IMR-90 (cell line): ENCODE results near the gene RNF145. TPM values are rescaled to one million over a fixed set of nuclear protein-coding genes. Genes with fewer than 3 reads are reported as not detected.

Experiments
- ATAC-seq: fragments of 200-7000 bp; cut with Tn5 transposase; 2 replicates; pipeline ENCODE4 v1.9.1; 2020; ENCODE audit warnings: low read depth, mild to moderate bottlenecking, moderate library complexity
- BruUV-seq: library from RNA; stranded (reverse); fragments of 400-500 nt; replicated peaks from 2 replicates; lab custom pipeline; 2021; lab: Mats Ljungman, UMichigan
- CTCF ChIA-PET: fragments of 300-600 bp; formaldehyde crosslinking; extraction: SDS; loops from one replicate; lab custom pipeline; 2021; ENCODE audit warnings: antibody characterized with exemption; lab: Yijun Ruan, JAX
- POLR2A ChIA-PET: fragments of 300-600 bp; sonication (Branson Sonifier 250); formaldehyde crosslinking; loops from one replicate; lab custom pipeline; 2022; ENCODE audit warnings: antibody characterized with exemption; ENCODE audit not compliant: unreplicated experiment; lab: Charles Lee
- DNase-seq: peaks from one replicate; pipeline ENCODE4 v3.0.0; 2013
- H2AFZ ChIP-seq: replicated peaks from 2 replicates; pipeline ENCODE3; 2013; ENCODE audit warnings: low read length, mild to moderate bottlenecking; ENCODE audit not compliant: poor library complexity
- H2AK5ac ChIP-seq: 2 replicates; pipeline ENCODE4 v1.6.1; 2013; ENCODE audit warnings: low read depth, low read length, inconsistent platforms
- H2AK9ac ChIP-seq: replicated peaks from 2 replicates; pipeline ENCODE3; 2013; ENCODE audit warnings: mild to moderate bottlenecking, low read depth, low read length, moderate library complexity; ENCODE audit not compliant: poor library complexity
- H2BK120ac ChIP-seq: 2 replicates; pipeline ENCODE4 v1.6.1; 2013; ENCODE audit warnings: low read depth, low read length, inconsistent platforms
- H2BK15ac ChIP-seq: 3 replicates; pipeline ENCODE4 v1.6.1; 2013; ENCODE audit warnings: low read depth, low read length, inconsistent platforms
- H2BK20ac ChIP-seq: 2 replicates; pipeline ENCODE4 v1.6.1; 2013; ENCODE audit warnings: low read depth, mild to moderate bottlenecking, inconsistent platforms, low read length, moderate library complexity
- H2BK5ac ChIP-seq: 2 replicates; pipeline ENCODE4 v1.6.1; 2013; ENCODE audit warnings: mild to moderate bottlenecking, low read depth, low read length, inconsistent platforms; ENCODE audit not compliant: poor library complexity, severe bottlenecking
- H3K14ac ChIP-seq: replicated peaks from 2 replicates; pipeline ENCODE4 v1.6.1; 2013; ENCODE audit warnings: low read depth, low read length, inconsistent platforms
- H3K18ac ChIP-seq: 2 replicates; pipeline ENCODE4 v1.6.1; 2013; ENCODE audit warnings: low read depth, low read length, control low read depth
- H3K23ac ChIP-seq: 2 replicates; pipeline ENCODE4 v1.6.1; 2013; ENCODE audit warnings: low read depth, low read length, inconsistent platforms
- H3K27ac ChIP-seq: 2 replicates; pipeline ENCODE4 v1.5.1; 2013; ENCODE audit warnings: mild to moderate bottlenecking, control low read depth, low read length; ENCODE audit not compliant: insufficient read depth
- H3K27me3 ChIP-seq: 2 replicates; pipeline ENCODE4 v1.6.1; 2013; ENCODE audit warnings: low read length; ENCODE audit not compliant: control insufficient read depth, insufficient read depth
- H3K36me3 ChIP-seq: 2 replicates; pipeline ENCODE4 v1.6.1; 2013; ENCODE audit warnings: low read length, mixed read lengths; ENCODE audit not compliant: control insufficient read depth, insufficient read depth
- H3K4ac ChIP-seq: 2 replicates; pipeline ENCODE4 v1.6.1; 2013; ENCODE audit warnings: low read depth, low read length, inconsistent platforms
- H3K4me1 ChIP-seq: 2 replicates; pipeline ENCODE4 v1.6.1; 2013; ENCODE audit warnings: low read length, mixed read lengths; ENCODE audit not compliant: control insufficient read depth, insufficient read depth
- H3K4me2 ChIP-seq: 2 replicates; pipeline ENCODE4 v1.6.1; 2013; ENCODE audit warnings: low read depth, mild to moderate bottlenecking, control low read depth, low read length, moderate library complexity
- H3K4me3 ChIP-seq: 2 replicates; pipeline ENCODE4 v1.5.1; 2013; ENCODE audit warnings: low read depth, mild to moderate bottlenecking, control low read depth, low read length, moderate library complexity; ENCODE audit not compliant: insufficient read depth
- H3K56ac ChIP-seq: 2 replicates; pipeline ENCODE4 v1.6.1; 2013; ENCODE audit warnings: low read length, inconsistent platforms; ENCODE audit not compliant: insufficient read depth; ENCODE audit errors: extremely low read depth
- H3K79me1 ChIP-seq, 2 experiments: 2 replicates each; pipeline ENCODE4 v1.6.1; 2013; ENCODE audit warnings: low read length in 2 of 2, inconsistent platforms in 1 of 2, low read depth in 1 of 2
- H3K9ac ChIP-seq: 2 replicates; pipeline ENCODE4 v1.6.1; 2013; ENCODE audit warnings: low read depth, low read length, control low read depth
- H3K9me1 ChIP-seq: 2 replicates; pipeline ENCODE4 v1.6.1; 2013; ENCODE audit warnings: low read length, inconsistent platforms; ENCODE audit not compliant: insufficient read depth
- H3K9me3 ChIP-seq: 2 replicates; pipeline ENCODE4 v1.6.1; 2013; ENCODE audit warnings: low read length; ENCODE audit not compliant: control insufficient read depth, insufficient read depth
- H4K20me1 ChIP-seq: 2 replicates; pipeline ENCODE4 v1.6.1; 2013; ENCODE audit warnings: low read length, inconsistent platforms; ENCODE audit not compliant: insufficient read depth
- H4K5ac ChIP-seq: 2 replicates; pipeline ENCODE4 v1.6.1; 2013; ENCODE audit warnings: mild to moderate bottlenecking, low read depth, low read length, control low read depth
- H4K8ac ChIP-seq, 2 experiments: 2 replicates each; pipeline ENCODE4 v1.6.1; 2013; ENCODE audit warnings: low read depth in 2 of 2, low read length in 2 of 2, control low read depth in 1 of 2, inconsistent platforms in 1 of 2
- H4K91ac ChIP-seq: 2 replicates; pipeline ENCODE4 v1.6.1; 2013; ENCODE audit warnings: low read depth, low read length, inconsistent platforms; ENCODE audit not compliant: insufficient read depth
- BHLHE40 ChIP-seq: fragments of 150-350 bp; IDR thresholded peaks from 2 replicates; pipeline ENCODE4 v1.6.1; 2016; ENCODE audit warnings: mild to moderate bottlenecking, low read depth, low read length
- CEBPB ChIP-seq: IDR thresholded peaks from 2 replicates; pipeline ENCODE4 v1.6.1; 2012; ENCODE audit warnings: low read depth, low read length, improper control_type of control experiment
- CHD1 ChIP-seq: IDR thresholded peaks from 2 replicates; pipeline ENCODE4 v1.6.1; 2012; ENCODE audit warnings: low read depth, low read length, improper control_type of control experiment
- CTCF ChIP-seq: conservative IDR thresholded peaks from 2 replicates; pipeline ENCODE4 v1.5.1; 2012; ENCODE audit warnings: mild to moderate bottlenecking, low read depth, low read length, improper control_type of control experiment
- ELK1 ChIP-seq: fragments of 150-350 bp; IDR thresholded peaks from 2 replicates; pipeline ENCODE4 v1.6.1; 2016; ENCODE audit warnings: low read depth, mild to moderate bottlenecking, low read length, moderate library complexity, borderline replicate concordance
- FOS ChIP-seq: fragments of 150-350 bp; IDR thresholded peaks from 2 replicates; pipeline ENCODE4 v1.6.1; 2016; ENCODE audit warnings: low read depth, low read length
- MAFK ChIP-seq: IDR thresholded peaks from 2 replicates; pipeline ENCODE4 v1.6.1; 2012; ENCODE audit warnings: low read depth, low read length, improper control_type of control experiment
- MAZ ChIP-seq: IDR thresholded peaks from 2 replicates; pipeline ENCODE4 v1.6.1; 2012; ENCODE audit warnings: low read depth, mild to moderate bottlenecking, low read length, improper control_type of control experiment, moderate library complexity, borderline replicate concordance
- MXI1 ChIP-seq: IDR thresholded peaks from 2 replicates; pipeline ENCODE4 v1.6.1; 2012; ENCODE audit warnings: low read depth, mild to moderate bottlenecking, low read length, moderate library complexity, borderline replicate concordance
- NFE2L2 ChIP-seq: fragments of 150-350 bp; IDR thresholded peaks from 2 replicates; pipeline ENCODE4 v1.6.1; 2016; ENCODE audit warnings: low read depth, mild to moderate bottlenecking, low read length
- POLR2A ChIP-seq: IDR thresholded peaks from 2 replicates; pipeline ENCODE4 v1.6.1; 2012; ENCODE audit warnings: mild to moderate bottlenecking, low read depth, low read length
- RAD21 ChIP-seq: IDR thresholded peaks from 2 replicates; pipeline ENCODE4 v1.6.1; 2012; ENCODE audit warnings: low read length, improper control_type of control experiment
- RCOR1 ChIP-seq: IDR thresholded peaks from 2 replicates; pipeline ENCODE4 v1.6.1; 2012; ENCODE audit warnings: mild to moderate bottlenecking, low read length, improper control_type of control experiment; ENCODE audit not compliant: insufficient replicate concordance
- RFX5 ChIP-seq: IDR thresholded peaks from 2 replicates; pipeline ENCODE4 v1.8.0; 2012; ENCODE audit warnings: low read depth, mild to moderate bottlenecking, low read length, moderate library complexity
- SMC3 ChIP-seq: fragments of 150-350 bp; IDR thresholded peaks from 2 replicates; pipeline ENCODE4 v1.6.1; 2016; ENCODE audit warnings: low read depth, mild to moderate bottlenecking, antibody characterized with exemption, low read length, moderate library complexity
- USF2 ChIP-seq: fragments of 150-350 bp; IDR thresholded peaks from 2 replicates; pipeline ENCODE4 v1.6.1; 2017; ENCODE audit warnings: mild to moderate bottlenecking, antibody characterized with exemption, low read length, low read depth
- WGBS, 2 experiments: methylation state at CpG; one replicate each; pipeline versions ENCODE4 v1.1.5 to v1.1.7; 2013; ENCODE audit warnings: missing lambda C conversion rate in 2 of 2; ENCODE audit not compliant: insufficient read length in 1 of 2; ENCODE audit errors: extremely low coverage in 2 of 2; 5-methylcytosine and 5-hydroxymethylcytosine counted together
- dilution Hi-C: fragments of 300-500 bp; cut with HindIII; formaldehyde crosslinking; loops from one replicate; pipeline ENCODE4 v1.14.3; 2018; ENCODE audit warnings: low sequenced_read_pairs; ENCODE audit not compliant: unreplicated experiment
- in situ Hi-C: fragments of 300-500 bp; cut with MboI; formaldehyde crosslinking; loops from 3 replicates; pipeline ENCODE4 v1.14.3; 2019; ENCODE audit warnings: low sequenced_read_pairs, inconsistent platforms, mixed read lengths
- intact Hi-C: fragments of 100-400 bp; cut with micrococcal nuclease; formaldehyde crosslinking; loops from 2 replicates; pipeline ENCODE4 v1.10.0; 2022
- polyA plus RNA-seq, 3 experiments: library from polyadenylated mRNA; depleted of rRNA; stranded (reverse); fragments of >200 nt; gene quantifications; 2 replicates each; pipeline ENCODE4 v1.2.3, GENCODE V29; 2012; ENCODE audit warnings: low replicate concordance in 1 of 3
- total RNA-seq: library from RNA; depleted of rRNA; stranded (reverse); fragments of >200 nt; gene quantifications from 2 replicates; pipeline ENCODE4 v1.2.3, GENCODE V29; 2012

RNF145 gene
- total and polyA plus RNA-seq, 2 of the 4 experiments (the other 2 are of a cell fraction) = 50.0 to 57.0 TPM

- CTCF ChIA-PET = no interaction called here
Observed at GRCh38 chr5:159223469-159223868, 14.1 kb upstream of the RNF145 start.

More at GRCh38 chr5:159223469-159223868, 14.1 kb upstream of the RNF145 start:
- Histone ChIP-seq H2AK9ac (no peak overlapping the region), H3K4me3 (no peak overlapping the region), H2BK20ac (no peak overlapping the region), H3K9me1 (no peaks in the 10 kb centered on the region), H2AFZ (no peak overlapping the region), H3K18ac (no peak overlapping the region), H3K79me1 (no peaks in the 10 kb centered on the region), H2BK5ac (no peak overlapping the region), H2BK120ac (no peak overlapping the region), H3K9me3 (no peaks in the 10 kb centered on the region), H3K27me3 (0 out of 2 replicates have a peak, but pooled peaks cover 1% of the 10 kb centered on the region), H4K91ac (no peak overlapping the region), H2BK15ac (no peak overlapping the region), H3K23ac (no peak overlapping the region), H3K9ac (no peak overlapping the region), H3K4me1 (0 out of 2 replicates have a peak, but pooled peaks cover 2% of the 10 kb centered on the region), H3K4ac (no peak overlapping the region), H2AK5ac (no peak overlapping the region), H4K8ac (no peak overlapping the region), H3K56ac (no peak overlapping the region), H4K20me1 (no peaks in the 10 kb centered on the region), H3K4me2 (no peak overlapping the region), H3K27ac (no peak overlapping the region), H3K14ac (no peak overlapping the region), H3K36me3 (no peaks in the 10 kb centered on the region), H4K5ac (no peak overlapping the region)
- ATAC-seq (no peak), DNase-seq (no peak)
- POLR2A ChIA-PET = no interaction called here
- intact Hi-C loops = no loop called here
- no CpG with 5 or more reads among the region's 3 CpGs for WGBS, 2 experiments
- TF ChIP-seq MXI1 (no peak), FOS (no peak), ELK1 (no peak), CHD1 (no peak), RAD21 (no peak), MAFK (no peak), POLR2A (no peak), CTCF (no peak), BHLHE40 (no peak), RCOR1 (no peak), RFX5 (no peak), SMC3 (no peak), MAZ (no peak), CEBPB (no peak), USF2 (no peak), NFE2L2 (no peak)
- dilution Hi-C loops = no loop called here
- no TSS peak for BruUV-seq
- in situ Hi-C loops = no loop called here
